AG04450 (cell line): Measurements from ENCODE around the gene TLE7. TPM values are rescaled to one million over a fixed set of nuclear protein-coding genes. Genes with fewer than 3 reads are reported as not detected.

ENCODE experiments used
- CTCF ChIA-PET: fragments of 300-600, 350-600 bp; formaldehyde crosslinking; extraction: SDS; loops from one replicate; lab custom pipeline; 2022; ENCODE audit warnings: antibody characterized with exemption, inconsistent platforms; lab: Charles Lee
- POLR2A ChIA-PET: fragments of 350-600 bp; formaldehyde crosslinking; extraction: SDS; loops from one replicate; lab custom pipeline; 2021; ENCODE audit warnings: antibody characterized with exemption, inconsistent platforms; lab: Yijun Ruan, JAX
- DNase-seq: peaks from one replicate; pipeline ENCODE4 v3.0.0-alpha.2; 2011; ENCODE audit warnings: low read depth, low spot score
- H3K27ac ChIP-seq: one replicate; pipeline ENCODE4 v1.5.1; 2012; ENCODE audit warnings: low read depth, low read length, control low read depth
- H3K27me3 ChIP-seq: one replicate; pipeline ENCODE4 v1.6.0; 2012; ENCODE audit warnings: low read length; ENCODE audit not compliant: control insufficient read depth, insufficient read depth
- H3K4me3 ChIP-seq: 2 replicates; pipeline ENCODE4 v1.5.1; 2011; ENCODE audit warnings: mild to moderate bottlenecking, low read depth, low read length, control low read depth
- H3K9me3 ChIP-seq: 2 replicates; pipeline ENCODE4 v1.5.1; 2012; ENCODE audit warnings: low read length; ENCODE audit not compliant: control insufficient read depth, insufficient read depth
- polyA plus RNA-seq: library from polyadenylated mRNA; depleted of rRNA; stranded (reverse); fragments of >200 nt; gene quantifications from 2 replicates; pipeline ENCODE4 v1.2.3, GENCODE V29; 2011
- TF ChIP-seq, protein P1 (sequence below): IDR thresholded peaks from 2 replicates; pipeline ENCODE4 v1.5.1; 2011; ENCODE audit warnings: low read depth, low read length, control low read depth, inconsistent platforms

TLE7 gene
- polyA plus RNA-seq, 1 experiment, result not detected

DNA sequence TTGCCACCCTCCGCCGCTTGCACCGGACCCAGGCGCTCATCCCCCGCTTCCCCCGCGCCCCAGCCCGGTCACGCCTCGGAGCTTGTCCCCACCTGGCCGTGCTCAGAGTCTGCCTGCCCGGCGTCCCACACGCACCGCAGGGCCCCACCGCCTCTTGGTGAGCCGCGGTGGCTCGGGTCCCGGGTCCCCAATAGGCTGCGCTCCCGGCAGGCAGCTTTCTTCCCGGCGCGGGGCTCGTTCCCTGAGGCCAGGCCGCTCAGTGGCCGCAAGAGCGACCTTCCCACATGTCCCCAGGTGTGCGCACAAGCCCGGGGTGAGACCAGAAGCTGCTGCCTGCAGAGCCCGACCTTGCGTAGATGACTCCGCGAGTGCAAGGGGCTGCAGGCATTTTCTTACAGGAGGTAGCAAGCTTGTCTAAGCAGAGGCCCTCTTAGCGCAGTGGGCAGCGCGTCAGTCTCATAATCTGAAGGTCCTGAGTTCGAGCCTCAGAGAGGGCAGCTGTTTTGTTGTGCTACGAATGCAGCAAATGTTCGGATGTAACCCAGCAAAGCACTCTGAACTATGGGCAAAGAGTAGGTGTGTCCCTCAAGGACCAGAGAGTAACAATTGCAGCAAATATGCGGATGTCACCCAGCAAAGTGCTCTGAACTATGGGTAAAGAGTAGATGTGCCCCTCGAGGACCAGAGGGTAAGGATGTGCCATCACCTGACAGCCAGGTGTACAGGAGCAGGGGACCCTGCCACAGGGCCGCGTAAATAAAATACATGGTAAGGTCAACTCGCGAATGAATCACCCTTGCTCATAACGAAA is 15.6 kb downstream of the TLE7 start:
- peak overlapping the region; percentile 39; the same call in 1 of the 2 replicates for H3K4me3 ChIP-seq
- CTCF ChIA-PET, result interaction anchor here (0.7 to 2.2 kb wide), 2 partner anchors 14 to 16 kb away, joined by 3 to 7 read pairs; no protein-coding TSS in a partner anchor

DNA sequence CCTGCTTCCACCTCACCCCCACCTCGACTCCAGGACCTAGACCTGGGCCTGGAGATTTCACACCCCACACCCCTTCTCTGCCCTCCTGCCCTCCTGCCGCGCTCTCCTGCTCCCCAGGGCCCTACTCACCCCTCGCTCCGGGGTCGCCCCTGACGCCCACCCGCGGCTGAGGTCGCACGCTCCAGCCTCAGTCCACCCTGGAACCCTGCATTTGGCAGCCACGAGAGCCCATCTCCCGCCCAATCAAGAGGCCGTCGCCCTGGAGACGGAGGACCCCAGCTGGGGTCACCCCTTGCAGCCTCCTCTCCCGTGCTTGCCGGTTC is 16.1 kb downstream of the TLE7 start:
- ChIA-PET POLR2A (no interaction called here), CTCF (interaction anchor here (0.7 to 2.2 kb wide), 2 partner anchors 13 to 16 kb away, joined by 3 to 7 read pairs; no protein-coding TSS in a partner anchor)
- no peak for DNase-seq
- TF ChIP-seq, protein P1, sequence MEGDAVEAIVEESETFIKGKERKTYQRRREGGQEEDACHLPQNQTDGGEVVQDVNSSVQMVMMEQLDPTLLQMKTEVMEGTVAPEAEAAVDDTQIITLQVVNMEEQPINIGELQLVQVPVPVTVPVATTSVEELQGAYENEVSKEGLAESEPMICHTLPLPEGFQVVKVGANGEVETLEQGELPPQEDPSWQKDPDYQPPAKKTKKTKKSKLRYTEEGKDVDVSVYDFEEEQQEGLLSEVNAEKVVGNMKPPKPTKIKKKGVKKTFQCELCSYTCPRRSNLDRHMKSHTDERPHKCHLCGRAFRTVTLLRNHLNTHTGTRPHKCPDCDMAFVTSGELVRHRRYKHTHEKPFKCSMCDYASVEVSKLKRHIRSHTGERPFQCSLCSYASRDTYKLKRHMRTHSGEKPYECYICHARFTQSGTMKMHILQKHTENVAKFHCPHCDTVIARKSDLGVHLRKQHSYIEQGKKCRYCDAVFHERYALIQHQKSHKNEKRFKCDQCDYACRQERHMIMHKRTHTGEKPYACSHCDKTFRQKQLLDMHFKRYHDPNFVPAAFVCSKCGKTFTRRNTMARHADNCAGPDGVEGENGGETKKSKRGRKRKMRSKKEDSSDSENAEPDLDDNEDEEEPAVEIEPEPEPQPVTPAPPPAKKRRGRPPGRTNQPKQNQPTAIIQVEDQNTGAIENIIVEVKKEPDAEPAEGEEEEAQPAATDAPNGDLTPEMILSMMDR, result no peak
- no peaks in the 10 kb centered on the region; the same call in 1 of the 2 replicates for H3K9me3 ChIP-seq
- H3K4me3 ChIP-seq, result no peak overlapping the region
- H3K27me3 ChIP-seq, result peaks cover 15% of the 10 kb centered on the region
- no peak overlapping the region for H3K27ac ChIP-seq

More for the DNA sequence above, 15.6 kb downstream of the TLE7 start:
- H3K9me3 ChIP-seq, result no peaks in the 10 kb centered on the region; the same call in 1 of the 2 replicates
- TF ChIP-seq, protein P1, result no peak
- POLR2A ChIA-PET, result no interaction called here
- peak; percentile 26 for DNase-seq
- peaks cover 15% of the 10 kb centered on the region for H3K27me3 ChIP-seq
- H3K27ac ChIP-seq, result no peak overlapping the region

DNA sequence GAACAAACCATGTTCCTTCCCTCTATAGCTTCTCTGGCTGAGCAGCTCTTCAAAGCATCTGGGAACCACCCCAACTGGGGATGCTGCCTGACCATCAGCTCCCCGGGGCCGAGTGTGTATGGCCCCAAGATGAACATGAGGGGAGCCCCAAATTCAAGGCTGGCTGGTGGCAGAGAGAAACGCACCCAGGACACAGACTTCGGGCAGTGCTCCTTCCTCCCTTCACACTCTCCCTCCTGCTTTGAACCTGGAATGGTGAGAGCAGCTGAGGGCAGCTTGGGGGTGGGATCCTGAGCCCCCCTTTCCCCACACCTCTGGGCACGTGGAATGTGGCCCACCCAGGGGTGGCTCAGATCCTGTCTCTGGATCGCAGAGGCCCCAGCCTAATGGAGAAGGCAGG is 17.2 kb downstream of the TLE7 start:
- DNase-seq, result no peak
- CTCF ChIA-PET, result interaction anchor here (1.8 kb wide), 1 partner anchor 11 kb away, joined by 7 read pairs; no protein-coding TSS in a partner anchor

DNA sequence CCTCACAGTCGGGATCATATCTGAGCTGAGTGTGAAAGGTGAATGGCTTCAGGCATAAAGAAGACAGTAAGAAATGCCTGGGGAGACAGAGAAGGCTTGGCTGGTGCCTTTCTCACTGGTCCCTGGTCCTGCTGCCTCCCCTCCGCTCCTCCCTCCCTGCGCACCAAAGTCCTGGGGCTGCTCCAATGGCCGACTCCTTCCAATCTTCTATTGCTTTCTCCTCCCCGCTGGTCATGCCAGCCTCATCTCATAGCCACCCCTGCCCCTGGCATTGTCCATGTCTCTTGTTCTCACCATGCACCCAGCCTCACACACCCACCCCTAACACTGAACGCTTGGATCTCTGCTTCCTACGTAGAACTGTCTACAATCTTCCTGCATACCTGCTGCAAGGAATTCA is 18.0 kb downstream of the TLE7 start:
- Histone ChIP-seq H3K4me3 (no peak overlapping the region), H3K27me3 (peaks cover 16% of the 10 kb centered on the region), H3K9me3 (no peaks in the 10 kb centered on the region; the same call in 1 of the 2 replicates), H3K27ac (no peak overlapping the region)
- ChIA-PET CTCF (interaction anchor here (1.1 to 1.8 kb wide), 2 partner anchors 11 to 76 kb away, joined by 3 to 7 read pairs; no protein-coding TSS in a partner anchor), POLR2A (no interaction called here)
- no peak for DNase-seq
- TF ChIP-seq, protein P1, result no peak

More for the DNA sequence above, 17.2 kb downstream of the TLE7 start:
- TF ChIP-seq, protein P1, result no peak
- Histone ChIP-seq H3K9me3 (no peaks in the 10 kb centered on the region; the same call in 1 of the 2 replicates), H3K4me3 (no peak overlapping the region), H3K27ac (no peak overlapping the region), H3K27me3 (peaks cover 15% of the 10 kb centered on the region)
- POLR2A ChIA-PET, result no interaction called here

DNA sequence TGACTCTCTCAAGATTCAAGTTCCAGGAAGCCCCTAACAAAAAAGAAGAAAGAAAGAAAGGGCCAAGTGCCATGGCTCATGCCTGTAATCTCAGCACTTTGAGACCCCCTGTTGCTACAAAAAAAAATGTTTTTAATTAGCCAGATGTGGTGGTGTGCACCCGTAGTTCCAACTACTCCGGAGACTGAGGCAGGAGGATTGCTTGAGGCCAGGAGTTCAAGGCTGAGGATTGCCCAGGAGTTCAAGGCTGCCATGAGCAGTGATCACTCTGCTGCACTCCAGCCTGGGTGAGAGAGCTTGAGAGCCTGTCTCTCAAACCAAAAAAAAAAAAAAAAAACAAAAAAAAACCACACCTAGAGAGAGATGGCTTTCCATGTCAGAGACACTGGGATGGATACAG is 18.8 kb downstream of the TLE7 start:
- no peak for DNase-seq
- POLR2A ChIA-PET, result no interaction called here
- Histone ChIP-seq H3K4me3 (no peak overlapping the region), H3K27ac (no peak overlapping the region), H3K27me3 (peaks cover 20% of the 10 kb centered on the region), H3K9me3 (no peaks in the 10 kb centered on the region; the same call in 1 of the 2 replicates)
- TF ChIP-seq, protein P1, result no peak
- CTCF ChIA-PET, result interaction anchor here (0.6 to 1.8 kb wide), 3 partner anchors 10 to 186 kb away, joined by 3 to 7 read pairs (median 3); no protein-coding TSS in a partner anchor
